HG02973 (cell line): Measurements from ENCODE around the gene SAA1.

ENCODE experiments used
- ATAC-seq: cut with Tn5 transposase; IDR thresholded peaks from one replicate; pipeline ENCODE4 v1.9.1; 2021; ENCODE audit warnings: moderate library complexity; ENCODE audit not compliant: unreplicated experiment

SAA1 gene

GRCh38 chr11:18307461-18308139 is 41.5 kb downstream of the SAA1 start:
- ATAC-seq: no peak

- ATAC-seq: no peak
Observed at GRCh38 chr11:18308242-18308641, 42.2 kb downstream of the SAA1 start.

DNA sequence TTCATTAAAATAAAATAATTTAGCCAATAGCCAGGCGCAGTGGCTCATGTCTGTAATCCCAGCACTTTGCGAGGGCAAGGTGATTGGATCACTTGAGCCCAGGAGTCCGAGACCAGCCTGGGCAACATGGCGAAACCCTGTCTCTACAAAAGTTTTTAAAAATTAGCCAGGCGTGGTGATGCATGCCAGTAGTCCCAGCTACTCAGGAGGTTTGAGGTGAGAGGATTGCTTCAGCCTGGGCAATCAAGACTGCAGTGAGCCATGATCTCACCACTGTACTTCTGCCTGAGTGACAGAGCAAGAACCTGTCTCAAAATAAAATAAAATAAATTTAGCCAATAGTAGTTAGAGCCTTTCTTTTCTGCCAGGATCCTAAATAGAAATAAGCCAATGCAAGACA is 43.6 kb downstream of the SAA1 start:
- ATAC-seq: no peak

DNA sequence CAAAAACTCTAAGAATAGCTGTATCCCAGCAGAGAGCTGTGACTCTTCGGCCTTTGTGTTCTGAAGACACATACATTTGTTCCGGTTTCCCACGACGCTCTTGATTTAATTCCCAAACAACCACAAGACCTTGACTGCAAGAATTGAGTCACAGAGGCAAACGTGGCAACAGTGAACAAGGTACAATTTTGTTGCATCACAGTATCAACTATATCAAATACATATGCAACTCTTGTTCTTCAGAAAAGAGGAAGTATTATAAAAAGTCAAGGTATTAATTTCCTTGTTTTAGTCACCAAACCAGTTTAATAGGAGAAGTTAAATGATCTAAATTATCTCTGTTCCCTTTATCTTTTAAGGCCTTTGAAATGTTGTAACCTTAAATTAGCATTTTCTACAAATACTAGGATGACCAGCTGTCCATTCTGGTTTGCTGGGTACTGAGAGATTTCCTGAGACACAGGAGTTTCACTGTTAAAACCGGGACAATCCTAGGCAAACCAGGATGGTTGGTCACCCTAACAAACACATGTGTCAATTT is 44.8 kb downstream of the SAA1 start:
- ATAC-seq: peak; percentile 70

DNA sequence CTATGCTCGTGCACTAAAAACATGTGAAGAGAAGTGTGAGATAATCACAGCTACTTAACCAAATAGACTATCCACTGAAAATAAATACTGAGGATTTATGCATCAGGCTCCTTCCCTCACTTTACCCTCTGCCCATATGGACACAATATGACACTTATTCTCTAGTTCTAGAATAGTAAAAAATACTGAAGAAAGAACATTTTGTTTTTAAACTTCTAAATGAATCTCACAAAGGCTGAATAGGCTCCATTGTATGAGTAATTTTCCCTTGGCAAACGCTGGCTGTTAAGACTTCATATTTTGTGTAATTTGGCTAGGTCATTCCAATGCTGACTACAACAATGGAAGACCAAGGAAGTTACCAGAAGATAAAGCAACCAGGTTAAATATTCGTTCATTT is 45.9 kb downstream of the SAA1 start:
- ATAC-seq: no peak

GRCh38 chr11:18312663-18313420 is 46.8 kb downstream of the SAA1 start:
- ATAC-seq: no peak

- ATAC-seq: no peak
Observed at GRCh38 chr11:18313965-18314763, 48.1 kb downstream of the SAA1 start.

DNA sequence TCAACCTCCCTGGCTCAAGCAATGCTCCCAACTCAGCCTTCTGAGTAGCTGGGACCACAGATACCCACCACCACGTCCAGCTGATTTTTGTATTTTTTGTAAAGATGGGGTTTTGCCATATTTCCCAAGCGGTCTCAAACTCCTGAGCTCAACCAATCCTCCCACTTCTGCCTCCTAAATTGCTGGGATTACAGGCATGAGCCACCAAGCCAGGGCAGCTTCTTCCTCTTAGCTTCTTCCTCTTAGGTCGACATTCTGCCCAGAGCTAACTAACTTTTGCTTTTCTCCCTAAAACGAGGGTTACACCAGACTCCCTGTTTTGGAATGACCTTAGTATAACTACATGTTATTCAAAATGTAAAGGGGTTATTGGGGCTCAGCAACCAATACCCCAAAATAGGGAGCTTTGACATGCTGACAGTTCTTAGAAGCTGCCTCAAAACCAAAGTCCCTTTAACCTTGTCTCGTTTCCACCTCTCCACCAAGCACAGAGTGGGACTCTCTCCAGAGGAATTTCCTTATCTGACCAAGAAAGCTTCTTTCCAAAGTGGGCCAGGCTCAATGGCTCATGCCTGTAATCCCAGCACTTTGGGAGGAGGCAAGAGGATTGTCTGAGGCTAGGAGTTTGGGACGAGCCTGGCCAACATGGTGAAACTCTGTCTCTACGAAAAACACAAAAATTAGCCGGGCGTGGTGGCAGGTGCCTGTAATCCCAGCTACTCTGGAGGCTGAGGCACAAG is 48.9 kb downstream of the SAA1 start:
- no peak for ATAC-seq

DNA sequence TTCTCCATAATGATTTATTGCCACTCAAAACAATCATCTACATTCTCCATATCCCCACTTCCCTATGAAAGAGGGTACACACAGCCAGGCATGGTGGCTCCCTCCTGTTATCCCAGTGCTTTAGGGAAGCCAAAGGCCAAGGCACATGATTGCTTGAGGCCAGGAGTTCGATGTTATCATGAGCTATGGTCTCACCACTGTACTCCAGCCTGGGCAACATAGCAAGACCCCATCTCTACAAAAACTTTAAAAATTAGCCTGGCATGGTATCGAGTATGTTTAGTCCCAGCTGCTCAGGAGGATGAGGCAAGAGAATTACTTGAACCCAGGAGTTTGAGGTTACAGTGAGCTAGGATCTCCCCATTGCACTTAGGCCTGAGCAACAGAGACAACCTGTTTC is 49.8 kb downstream of the SAA1 start:
- ATAC-seq: no peak

- no peak for ATAC-seq
Observed at GRCh38 chr11:18317551-18317950, 51.5 kb downstream of the SAA1 start.
